ENCODE data around the gene OCRL.

Gene OCRL

GRCh38 chrX:129540068-129540653 lies at the start of gene OCRL:
Gene OCRL (plus strand): TSS chrX:129540259. CDS start chrX:129540440, 181 bp downstream.
- no peak for DNase-seq (ENCODE audit: low read depth, low spot score)

GRCh38 chrX:129490330-129490729 lies 49.7 kb upstream of the OCRL start:
- H3K4me1 ChIP-seq (ENCODE audit: control insufficient read depth, insufficient read depth, low read length) = no peaks in the 10 kb centered on the region
- no peaks in the 10 kb centered on the region for H3K9me3 ChIP-seq (ENCODE audit: control insufficient read depth, insufficient read depth, low read length)
- H3K36me3 ChIP-seq (ENCODE audit: control insufficient read depth, insufficient read depth, low read length) = no peaks in the 10 kb centered on the region
- H3K27me3 ChIP-seq (ENCODE audit: control insufficient read depth, insufficient read depth, low read length) = no peaks in the 10 kb centered on the region
- no peak overlapping the region for H3K4me3 ChIP-seq (ENCODE audit: low read length)
- no peak overlapping the region for H3K27ac ChIP-seq (ENCODE audit: low read length)
- no peak for DNase-seq (ENCODE audit: low read depth, low spot score)
- WGBS (ENCODE audit: insufficient coverage, insufficient read length) = no CpG with 5 or more reads among the region's 2 CpGs

More at GRCh38 chrX:129540068-129540653, at the start of gene OCRL:
- no peaks in the 10 kb centered on the region for H3K9me3 ChIP-seq (ENCODE audit: control insufficient read depth, insufficient read depth, low read length)
- no peaks in the 10 kb centered on the region for H3K36me3 ChIP-seq (ENCODE audit: control insufficient read depth, insufficient read depth, low read length)
- H3K4me1 ChIP-seq (ENCODE audit: control insufficient read depth, insufficient read depth, low read length) = no peaks in the 10 kb centered on the region
- H3K27me3 ChIP-seq (ENCODE audit: control insufficient read depth, insufficient read depth, low read length) = no peaks in the 10 kb centered on the region
- H3K27ac ChIP-seq (ENCODE audit: low read length) = no peak within 1 kb of the TSS
- H3K4me3 ChIP-seq (ENCODE audit: low read length) = peak within 1 kb of the TSS; percentile 99
- no CpG with 5 or more reads among the region's 60 CpGs for WGBS (ENCODE audit: insufficient coverage, insufficient read length)

- no peaks in the 10 kb centered on the region for H3K9me3 ChIP-seq (ENCODE audit: control insufficient read depth, insufficient read depth, low read length)
- H3K4me3 ChIP-seq (ENCODE audit: low read length) = no peak overlapping the region
- H3K27me3 ChIP-seq (ENCODE audit: control insufficient read depth, insufficient read depth, low read length) = no peaks in the 10 kb centered on the region
- WGBS (ENCODE audit: insufficient coverage, insufficient read length) = no CpG with 5 or more reads among the region's 4 CpGs
- H3K36me3 ChIP-seq (ENCODE audit: control insufficient read depth, insufficient read depth, low read length) = peaks cover 8% of the 10 kb centered on the region; the same call in 1 of the 2 replicates
- no peak overlapping the region for H3K27ac ChIP-seq (ENCODE audit: low read length)
- H3K4me1 ChIP-seq (ENCODE audit: control insufficient read depth, insufficient read depth, low read length) = no peaks in the 10 kb centered on the region
- no peak for DNase-seq (ENCODE audit: low read depth, low spot score)
Measured at GRCh38 chrX:129493643-129494042, 46.4 kb upstream of the OCRL start.

GRCh38 chrX:129494887-129495286 lies 45.2 kb upstream of the OCRL start:
- Histone ChIP-seq H3K27ac (ENCODE audit: low read length) (no peak overlapping the region), H3K9me3 (ENCODE audit: control insufficient read depth, insufficient read depth, low read length) (no peaks in the 10 kb centered on the region), H3K4me1 (ENCODE audit: control insufficient read depth, insufficient read depth, low read length) (no peaks in the 10 kb centered on the region), H3K36me3 (ENCODE audit: control insufficient read depth, insufficient read depth, low read length) (peaks cover 8% of the 10 kb centered on the region; the same call in 1 of the 2 replicates), H3K27me3 (ENCODE audit: control insufficient read depth, insufficient read depth, low read length) (no peaks in the 10 kb centered on the region), H3K4me3 (ENCODE audit: low read length) (no peak overlapping the region)
- no CpG with 5 or more reads among the region's 2 CpGs for WGBS (ENCODE audit: insufficient coverage, insufficient read length)
- no peak for DNase-seq (ENCODE audit: low read depth, low spot score)

DNA sequence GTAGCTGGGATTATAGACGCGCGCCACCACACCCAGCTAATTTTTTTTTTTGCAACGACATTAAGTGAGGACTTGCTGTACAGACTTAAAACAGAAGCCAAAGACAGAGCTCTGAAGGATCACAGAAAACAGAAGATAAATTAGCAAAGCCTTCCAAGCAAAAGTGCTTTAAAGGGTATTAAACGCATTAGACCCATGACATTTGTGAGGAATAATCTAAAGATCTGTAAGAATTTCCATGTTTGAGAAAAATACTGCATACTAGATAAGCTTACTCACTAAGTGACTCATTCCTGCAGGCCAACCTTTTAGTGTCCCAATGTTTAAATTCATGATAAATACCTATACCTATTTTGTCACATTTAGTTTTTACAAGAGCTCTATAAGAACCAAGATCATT lies 44.2 kb upstream of the OCRL start:
- H3K27ac ChIP-seq (ENCODE audit: low read length) = no peak overlapping the region
- H3K27me3 ChIP-seq (ENCODE audit: control insufficient read depth, insufficient read depth, low read length) = no peaks in the 10 kb centered on the region
- no peaks in the 10 kb centered on the region for H3K4me1 ChIP-seq (ENCODE audit: control insufficient read depth, insufficient read depth, low read length)
- no peak overlapping the region for H3K4me3 ChIP-seq (ENCODE audit: low read length)
- peaks cover 8% of the 10 kb centered on the region; the same call in 1 of the 2 replicates for H3K36me3 ChIP-seq (ENCODE audit: control insufficient read depth, insufficient read depth, low read length)
- no CpG with 5 or more reads among the region's 5 CpGs for WGBS (ENCODE audit: insufficient coverage, insufficient read length)
- no peaks in the 10 kb centered on the region for H3K9me3 ChIP-seq (ENCODE audit: control insufficient read depth, insufficient read depth, low read length)
- no peak for DNase-seq (ENCODE audit: low read depth, low spot score)

- no peaks in the 10 kb centered on the region for H3K4me1 ChIP-seq (ENCODE audit: control insufficient read depth, insufficient read depth, low read length)
- no peaks in the 10 kb centered on the region for H3K27me3 ChIP-seq (ENCODE audit: control insufficient read depth, insufficient read depth, low read length)
- no peak overlapping the region for H3K27ac ChIP-seq (ENCODE audit: low read length)
- DNase-seq (ENCODE audit: low read depth, low spot score) = no peak
- H3K9me3 ChIP-seq (ENCODE audit: control insufficient read depth, insufficient read depth, low read length) = no peaks in the 10 kb centered on the region
- peaks cover 8% of the 10 kb centered on the region; the same call in 1 of the 2 replicates for H3K36me3 ChIP-seq (ENCODE audit: control insufficient read depth, insufficient read depth, low read length)
- no CpG with 5 or more reads among the region's 6 CpGs for WGBS (ENCODE audit: insufficient coverage, insufficient read length)
- H3K4me3 ChIP-seq (ENCODE audit: low read length) = no peak overlapping the region
Measured at GRCh38 chrX:129496625-129497024, 43.4 kb upstream of the OCRL start.

DNA sequence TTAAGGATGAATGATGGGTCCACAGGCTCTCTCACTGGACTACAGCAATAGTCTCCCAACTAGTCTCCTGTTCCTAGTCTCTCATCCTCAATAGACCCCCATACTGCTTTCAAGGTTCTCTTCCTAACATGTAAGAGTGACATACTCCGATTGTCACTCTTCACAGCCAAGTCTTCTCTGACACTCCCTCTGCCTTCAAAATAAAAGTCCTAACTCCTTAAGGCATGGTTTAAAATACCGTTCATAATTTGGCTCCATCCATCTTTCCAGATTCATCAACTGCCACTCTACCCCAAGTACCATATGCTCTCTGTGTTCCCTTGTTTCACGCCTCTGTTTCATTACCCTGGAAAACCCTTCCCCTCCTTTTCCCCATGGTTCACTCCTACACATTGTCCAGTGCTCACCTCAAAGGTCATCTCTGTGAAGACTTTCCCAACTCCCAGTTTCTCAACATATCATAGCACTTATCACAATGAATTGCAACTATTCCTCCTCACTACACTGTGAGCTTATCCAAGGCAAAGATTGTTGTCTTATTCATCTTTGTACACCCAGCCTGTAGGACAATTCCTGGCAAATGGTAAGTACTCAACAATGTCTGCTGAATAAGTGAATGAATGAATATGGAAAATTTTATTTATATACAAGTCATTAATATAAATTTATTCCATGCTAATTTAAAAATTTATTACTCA lies 42.8 kb upstream of the OCRL start:
- Histone ChIP-seq H3K4me3 (ENCODE audit: low read length) (no peak overlapping the region), H3K9me3 (ENCODE audit: control insufficient read depth, insufficient read depth, low read length) (no peaks in the 10 kb centered on the region), H3K27me3 (ENCODE audit: control insufficient read depth, insufficient read depth, low read length) (no peaks in the 10 kb centered on the region), H3K27ac (ENCODE audit: low read length) (no peak overlapping the region), H3K4me1 (ENCODE audit: control insufficient read depth, insufficient read depth, low read length) (no peaks in the 10 kb centered on the region), H3K36me3 (ENCODE audit: control insufficient read depth, insufficient read depth, low read length) (peaks cover 8% of the 10 kb centered on the region; the same call in 1 of the 2 replicates)
- no CpG with 5 or more reads among the region's 3 CpGs for WGBS (ENCODE audit: insufficient coverage, insufficient read length)
- no peak for DNase-seq (ENCODE audit: low read depth, low spot score)

- WGBS (ENCODE audit: insufficient coverage, insufficient read length) = no CpG with 5 or more reads among the region's 7 CpGs
- H3K4me1 ChIP-seq (ENCODE audit: control insufficient read depth, insufficient read depth, low read length) = no peaks in the 10 kb centered on the region
- no peaks in the 10 kb centered on the region; the same call in 1 of the 2 replicates for H3K36me3 ChIP-seq (ENCODE audit: control insufficient read depth, insufficient read depth, low read length)
- H3K27ac ChIP-seq (ENCODE audit: low read length) = no peak overlapping the region
- no peak for DNase-seq (ENCODE audit: low read depth, low spot score)
- H3K27me3 ChIP-seq (ENCODE audit: control insufficient read depth, insufficient read depth, low read length) = no peaks in the 10 kb centered on the region
- no peak overlapping the region for H3K4me3 ChIP-seq (ENCODE audit: low read length)
- H3K9me3 ChIP-seq (ENCODE audit: control insufficient read depth, insufficient read depth, low read length) = no peaks in the 10 kb centered on the region
Measured at GRCh38 chrX:129510331-129510730, 29.7 kb upstream of the OCRL start.

- WGBS (ENCODE audit: insufficient coverage, insufficient read length) = no CpG with 5 or more reads among the region's 5 CpGs
- Histone ChIP-seq H3K4me3 (ENCODE audit: low read length) (no peak overlapping the region), H3K9me3 (ENCODE audit: control insufficient read depth, insufficient read depth, low read length) (no peaks in the 10 kb centered on the region), H3K27ac (ENCODE audit: low read length) (no peak overlapping the region), H3K27me3 (ENCODE audit: control insufficient read depth, insufficient read depth, low read length) (no peaks in the 10 kb centered on the region), H3K4me1 (ENCODE audit: control insufficient read depth, insufficient read depth, low read length) (no peaks in the 10 kb centered on the region), H3K36me3 (ENCODE audit: control insufficient read depth, insufficient read depth, low read length) (no peaks in the 10 kb centered on the region; the same call in 1 of the 2 replicates)
- no peak for DNase-seq (ENCODE audit: low read depth, low spot score)
Measured at GRCh38 chrX:129511689-129512088, 28.4 kb upstream of the OCRL start.

GRCh38 chrX:129512409-129512808 lies 27.6 kb upstream of the OCRL start:
- H3K27ac ChIP-seq (ENCODE audit: low read length) = no peak overlapping the region
- no peak overlapping the region for H3K4me3 ChIP-seq (ENCODE audit: low read length)
- no peaks in the 10 kb centered on the region for H3K27me3 ChIP-seq (ENCODE audit: control insufficient read depth, insufficient read depth, low read length)
- no peak for DNase-seq (ENCODE audit: low read depth, low spot score)
- no peaks in the 10 kb centered on the region; the same call in 1 of the 2 replicates for H3K36me3 ChIP-seq (ENCODE audit: control insufficient read depth, insufficient read depth, low read length)
- H3K4me1 ChIP-seq (ENCODE audit: control insufficient read depth, insufficient read depth, low read length) = no peaks in the 10 kb centered on the region
- H3K9me3 ChIP-seq (ENCODE audit: control insufficient read depth, insufficient read depth, low read length) = no peaks in the 10 kb centered on the region
- WGBS (ENCODE audit: insufficient coverage, insufficient read length) = no CpG with 5 or more reads among the region's 2 CpGs

All from iPS DF 6.9 (cell line).